ENCODE results near the gene AP1G2. TPM values are rescaled to one million over a fixed set of nuclear protein-coding genes. Genes with fewer than 3 reads are reported as not detected.

AP1G2 gene
- polyA plus RNA-seq, 1 donor (not counting 4 experiments of a cell fraction or from before 2014, with no cell fraction given), result 119 TPM

- Histone ChIP-seq H3K4me1 (ENCODE audit: control insufficient read depth, extremely low read depth, insufficient read depth, low read length) (no peaks in the 10 kb centered on the region), H3K27ac (ENCODE audit: control insufficient read depth, insufficient read depth, low read length) (no peak overlapping the region), H3K9me3 (ENCODE audit: control insufficient read depth, low read depth, low read length) (no peaks in the 10 kb centered on the region), H3K9me1 (ENCODE audit: control insufficient read depth, extremely low read depth, insufficient read depth, low read length) (no peaks in the 10 kb centered on the region), H2AFZ (ENCODE audit: control insufficient read depth, low read length) (no peak overlapping the region), H3K4me2 (ENCODE audit: control insufficient read depth, extremely low read depth, insufficient read depth, low read depth, low read length) (no peak overlapping the region), H3K9ac (ENCODE audit: control insufficient read depth, extremely low read depth, insufficient read depth, low read length) (no peak overlapping the region), H3K79me2 (ENCODE audit: control insufficient read depth, insufficient read depth, low read length) (no peaks in the 10 kb centered on the region), H4K20me1 (ENCODE audit: control insufficient read depth, extremely low read depth, insufficient read depth, low read length) (no peaks in the 10 kb centered on the region), H3K4me3 (ENCODE audit: control insufficient read depth in 2 of 3, extremely low read depth in 1 of 3, insufficient read depth in 2 of 3, low read depth in 1 of 3, low read length in 3 of 3) (no peak overlapping the region), H3K27me3 (ENCODE audit: control insufficient read depth, extremely low read depth, insufficient read depth, low read length) (no peaks in the 10 kb centered on the region), H3K36me3 (ENCODE audit: control insufficient read depth in 2 of 2, extremely low read depth in 1 of 2, insufficient read depth in 2 of 2, low read length in 2 of 2) (no peaks in the 10 kb centered on the region)
- no peak for FAIRE-seq
- dilution Hi-C loops (cut with MboI; ENCODE audit: extremely low pct_ligation_motif_present, low sequenced_read_pairs), result no loop called here
- no peak for TF ChIP-seq EZH2 (IDR thresholded peaks at IDR 0.05; ENCODE audit: low read length)
- no peak for TF ChIP-seq CTCF (optimal IDR thresholded peaks at IDR 0.05 in 1 of 3, IDR thresholded peaks at IDR 0.05 in 1 of 3, conservative IDR thresholded peaks at IDR 0.05 in 1 of 3; ENCODE audit: extremely low read depth in 1 of 3, insufficient read depth in 2 of 3, low read length in 3 of 3)
- no peak for DNase-seq (ENCODE audit: low read depth, low spot score)
Measured at GRCh38 chr14:23542261-23542660, 25.3 kb downstream of the AP1G2 start.

- Histone ChIP-seq H3K27me3 (ENCODE audit: control insufficient read depth, extremely low read depth, insufficient read depth, low read length) (no peaks in the 10 kb centered on the region), H3K9me1 (ENCODE audit: control insufficient read depth, extremely low read depth, insufficient read depth, low read length) (no peaks in the 10 kb centered on the region), H3K9ac (ENCODE audit: control insufficient read depth, extremely low read depth, insufficient read depth, low read length) (no peak overlapping the region), H3K79me2 (ENCODE audit: control insufficient read depth, insufficient read depth, low read length) (no peaks in the 10 kb centered on the region), H3K4me3 (ENCODE audit: control insufficient read depth in 2 of 3, extremely low read depth in 1 of 3, insufficient read depth in 2 of 3, low read depth in 1 of 3, low read length in 3 of 3) (no peak overlapping the region), H4K20me1 (ENCODE audit: control insufficient read depth, extremely low read depth, insufficient read depth, low read length) (no peaks in the 10 kb centered on the region), H2AFZ (ENCODE audit: control insufficient read depth, low read length) (no peak overlapping the region), H3K4me1 (ENCODE audit: control insufficient read depth, extremely low read depth, insufficient read depth, low read length) (no peaks in the 10 kb centered on the region), H3K4me2 (ENCODE audit: control insufficient read depth, extremely low read depth, insufficient read depth, low read depth, low read length) (no peak overlapping the region), H3K36me3 (ENCODE audit: control insufficient read depth in 2 of 2, extremely low read depth in 1 of 2, insufficient read depth in 2 of 2, low read length in 2 of 2) (no peaks in the 10 kb centered on the region), H3K9me3 (ENCODE audit: control insufficient read depth, low read depth, low read length) (no peaks in the 10 kb centered on the region), H3K27ac (ENCODE audit: control insufficient read depth, insufficient read depth, low read length) (no peak overlapping the region)
- dilution Hi-C loops (cut with MboI; ENCODE audit: extremely low pct_ligation_motif_present, low sequenced_read_pairs), result no loop called here
- FAIRE-seq, result no peak
- no peak for DNase-seq (ENCODE audit: low read depth, low spot score)
- TF ChIP-seq EZH2 (IDR thresholded peaks at IDR 0.05; ENCODE audit: low read length), result no peak
- no peak for TF ChIP-seq CTCF (optimal IDR thresholded peaks at IDR 0.05 in 1 of 3, IDR thresholded peaks at IDR 0.05 in 1 of 3, conservative IDR thresholded peaks at IDR 0.05 in 1 of 3; ENCODE audit: extremely low read depth in 1 of 3, insufficient read depth in 2 of 3, low read length in 3 of 3)
Measured at GRCh38 chr14:23540141-23540469, 27.5 kb downstream of the AP1G2 start.

All from keratinocyte (primary cell).